HG02623 (cell line): ENCODE measurements around the gene TGFB1.
A peak's percentile ranks its signal among the peaks of the same experiment; 100 is the strongest.
"Not testable (repeated sequence)": the region's sequence is repeated elsewhere in the genome, so short reads cannot be mapped to it uniquely, and the experiment has no call there.

Experiments
- ATAC-seq: cut with Tn5 transposase; IDR thresholded peaks from one replicate; pipeline ENCODE4 v1.9.1; 2021; ENCODE audit warnings: moderate library complexity; ENCODE audit not compliant: unreplicated experiment

The TGFB1 gene

GRCh38 chr19:41371119-41371518 is 17.4 kb upstream of the TGFB1 start:
- not testable (repeated sequence) for ATAC-seq

- no peak for ATAC-seq
These were observed 16.0 kb upstream of the TGFB1 start for GRCh38 chr19:41369769-41370168.

- no peak for ATAC-seq
These were observed 14.2 kb upstream of the TGFB1 start for GRCh38 chr19:41367848-41368301.

- no peak for ATAC-seq
These were observed 12.4 kb upstream of the TGFB1 start for GRCh38 chr19:41366089-41366488.

- no peak for ATAC-seq
These were observed 11.0 kb upstream of the TGFB1 start for GRCh38 chr19:41364524-41365391.

- ATAC-seq: peak; percentile 80
These were observed 10.2 kb upstream of the TGFB1 start, which contains the start of gene B9D2 for GRCh38 chr19:41363753-41364523. B9D2 (minus strand) TSS chr19:41364149; CDS start chr19:41363519, 630 bp downstream.

- no peak for ATAC-seq
These were observed 9.6 kb upstream of the TGFB1 start for GRCh38 chr19:41363371-41363752.

- ATAC-seq: no peak
These were observed 8.6 kb upstream of the TGFB1 start for GRCh38 chr19:41362143-41362847.

GRCh38 chr19:41359741-41360140 is 6.0 kb upstream of the TGFB1 start:
- no peak for ATAC-seq

GRCh38 chr19:41357746-41358145 is 4.0 kb upstream of the TGFB1 start:
- no peak for ATAC-seq

- ATAC-seq: no peak
These were observed 3.4 kb upstream of the TGFB1 start for GRCh38 chr19:41356984-41357739.

GRCh38 chr19:41355802-41356201 is 2.1 kb upstream of the TGFB1 start:
- ATAC-seq: no peak

GRCh38 chr19:41355035-41355434 is 1.3 kb upstream of the TGFB1 start:
- no peak for ATAC-seq

- ATAC-seq: no peak
These were observed 726 bp upstream of the TGFB1 start for GRCh38 chr19:41354343-41354953.

GRCh38 chr19:41352609-41353465 is 885 bp downstream of the TGFB1 start:
- ATAC-seq: no peak

- no peak for ATAC-seq
These were observed 1.5 kb downstream of the TGFB1 start for GRCh38 chr19:41352279-41352608.

GRCh38 chr19:41351339-41352245 is 2.1 kb downstream of the TGFB1 start:
- peak; percentile 31 for ATAC-seq

GRCh38 chr19:41350735-41351338 is 2.9 kb downstream of the TGFB1 start:
- ATAC-seq: no peak
